T-cell (primary cell): Measurements from ENCODE around the gene PRDX2. TPM values are rescaled to one million over a fixed set of nuclear protein-coding genes. Genes with fewer than 3 reads are reported as not detected.

Source experiments
- ATAC-seq, 4 experiments: fragments of 200-7000 bp in 3 of 4; fragments of 150-1000 bp in 1 of 4; cut with Tn5 transposase; replicated peaks in 1 of 4; 1 replicate in 3 of 4; 2 replicates in 1 of 4; pipeline ENCODE4 v1.10.0; 2021; ENCODE audit warnings: moderate library complexity in 3 of 4, mild to moderate bottlenecking in 2 of 4, moderate number of reproducible peaks in 1 of 4
- CTCF ChIA-PET, 2 donors: fragments of 300-600 bp; sonication (Branson Sonifier 250); formaldehyde crosslinking; loops; one replicate each; lab custom pipeline; 2022; ENCODE audit warnings: antibody characterized with exemption in 2 of 2; lab: Charles Lee
- POLR2A ChIA-PET, 2 donors: fragments of 300-600 bp; sonication (Branson Sonifier 250); formaldehyde crosslinking; loops; one replicate each; lab custom pipeline; 2022; ENCODE audit warnings: antibody characterized with exemption in 2 of 2; lab: Charles Lee
- DNase-seq, 35 experiments: peaks; one replicate each; pipeline versions ENCODE4 v3.0.0 to v3.0.0-alpha.2; 2013 to 2023
- H3K27ac ChIP-seq: one replicate; pipeline ENCODE4 v1.5.1; 2013; ENCODE audit warnings: low read length
- H3K27me3 ChIP-seq, 2 experiments: replicated peaks in 1 of 2; 1 replicate in 1 of 2; 2 replicates in 1 of 2; pipeline versions ENCODE4 v1.6.1 to v1.7.0; 2013; ENCODE audit warnings: low read length in 1 of 2, mixed read lengths in 1 of 2; ENCODE audit not compliant: control insufficient read depth in 2 of 2, insufficient read depth in 2 of 2; ENCODE audit errors: extremely low read depth in 1 of 2
- H3K36me3 ChIP-seq, 2 donors: 1 replicate in 1 of 2; 2 replicates in 1 of 2; pipeline versions ENCODE4 v1.6.1 to v1.7.0; 2013; ENCODE audit warnings: low read length in 1 of 2; ENCODE audit not compliant: control insufficient read depth in 2 of 2, insufficient read depth in 1 of 2; ENCODE audit errors: extremely low read depth in 1 of 2
- H3K4me1 ChIP-seq, 2 experiments: 1 replicate in 1 of 2; 2 replicates in 1 of 2; pipeline versions ENCODE4 v1.6.1 to v1.7.0; 2013; ENCODE audit warnings: low read length in 2 of 2, mixed read lengths in 1 of 2; ENCODE audit not compliant: insufficient read depth in 2 of 2, control insufficient read depth in 1 of 2; ENCODE audit errors: extremely low read depth in 1 of 2
- H3K4me3 ChIP-seq, 2 donors: 1 replicate in 1 of 2; 2 replicates in 1 of 2; pipeline versions ENCODE4 v1.5.1 to v1.7.0; 2013; ENCODE audit warnings: mild to moderate bottlenecking in 2 of 2, low read length in 1 of 2, moderate library complexity in 1 of 2; ENCODE audit not compliant: control insufficient read depth in 1 of 2; ENCODE audit errors: extremely low read depth in 1 of 2
- H3K9me3 ChIP-seq: 2 replicates; pipeline ENCODE4 v1.7.0; 2013
- H3K27ac Mint-ChIP-seq, 2 donors: one replicate each; pipeline ENCODE4 v1.8.0; 2020 to 2021; ENCODE audit warnings: mild to moderate bottlenecking in 2 of 2, mixed read lengths in 2 of 2
- H3K27me3 Mint-ChIP-seq, 2 donors: one replicate each; pipeline ENCODE4 v1.8.0; 2021 to 2022; ENCODE audit warnings: mixed read lengths in 2 of 2
- H3K36me3 Mint-ChIP-seq: one replicate; pipeline ENCODE4 v1.8.0; 2021; ENCODE audit warnings: mixed read lengths
- H3K4me1 Mint-ChIP-seq, 3 donors: one replicate each; pipeline ENCODE4 v1.8.0; 2020 to 2022; ENCODE audit warnings: mixed read lengths in 3 of 3, mild to moderate bottlenecking in 1 of 3
- H3K4me3 Mint-ChIP-seq, 3 donors: one replicate each; pipeline ENCODE4 v1.8.0; 2020 to 2022; ENCODE audit warnings: mild to moderate bottlenecking in 3 of 3, mixed read lengths in 3 of 3, moderate library complexity in 3 of 3
- H3K9me3 Mint-ChIP-seq, 3 donors: one replicate each; pipeline ENCODE4 v1.8.0; 2020 to 2022; ENCODE audit warnings: mixed read lengths in 3 of 3
- WGBS: methylation state at CpG from one replicate; pipeline ENCODE4 v1.1.5; 2013; ENCODE audit warnings: missing lambda C conversion rate; ENCODE audit not compliant: insufficient coverage; 5-methylcytosine and 5-hydroxymethylcytosine counted together
- total RNA-seq, 35 experiments: library from RNA in 6 of 35; stranded (reverse) in 6 of 35; fragments of 120-200 nt in 1 of 35; gene quantifications; one replicate each; pipeline versions ENCODE4 v1.2.1 to v1.2.4 and lab custom pipeline; 2013 to 2026

PRDX2 gene
- total RNA-seq, 5 donors from 2014 or later (not counting 1 experiment from before 2014, with no cell fraction given) = 94.5 to 150 (median 134) TPM

DNA sequence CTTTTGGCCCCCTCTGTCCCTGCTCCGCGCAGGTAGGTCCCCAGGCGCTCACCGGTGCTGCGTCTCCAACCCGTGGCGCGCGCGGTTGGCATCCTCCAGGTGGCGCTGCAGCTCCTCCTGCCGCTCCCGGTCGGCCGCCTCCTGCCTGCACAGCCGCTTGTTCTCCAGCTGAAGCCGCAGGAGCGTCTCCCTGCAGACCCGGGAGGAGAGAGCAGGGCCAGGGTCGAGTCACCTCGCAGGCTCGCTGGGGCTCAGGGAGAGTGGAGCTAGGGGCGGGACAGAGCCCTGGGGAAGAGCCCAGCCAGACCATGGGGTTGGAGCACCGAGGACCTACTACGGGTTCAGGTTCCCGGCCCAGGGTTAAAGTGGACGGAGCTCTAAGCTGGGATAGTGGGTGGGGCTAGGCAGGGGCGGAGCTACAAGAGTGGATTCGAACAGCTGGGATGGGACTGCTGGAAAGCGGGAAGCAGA is 35.5 kb downstream of the PRDX2 start:
- peaks cover 0 to 7% of the 10 kb centered on the region in 2 donors for H3K36me3 ChIP-seq
- H3K4me3 ChIP-seq = no peak overlapping the region
- WGBS = 7% methylated on average over 30 of the region's 30 CpGs
- no peak overlapping the region for H3K27ac ChIP-seq
- Mint-ChIP-seq H3K36me3 (peaks cover 12% of the 10 kb centered on the region), H3K4me3 (no peak overlapping the region), H3K27me3 (no peaks in the 10 kb centered on the region), H3K27ac (no peak overlapping the region), H3K4me1 (peaks cover 3 to 6% (median 5%) of the 10 kb centered on the region in 3 donors), H3K9me3 (no peaks in the 10 kb centered on the region)
- peaks cover 0 to 20% of the 10 kb centered on the region in 2 experiments for H3K4me1 ChIP-seq
- POLR2A ChIA-PET = interaction anchor here (0.6 to 1.0 kb wide), 2 partner anchors 30 to 55 kb away, joined by 3 read pairs; no protein-coding TSS in a partner anchor
- peaks cover 0 to 8% of the 10 kb centered on the region in 2 experiments for H3K27me3 ChIP-seq
- DNase-seq = peak in 32 of 35 experiments; percentile 48 to 89 (median 76)
- ATAC-seq = peak; percentile 61 to 80 (median 74)
- CTCF ChIA-PET = interaction anchor here (0.5 to 4.7 kb wide), 9 partner anchors 10 to 128 kb away, joined by 3 to 48 read pairs (median 6); partner anchors contain the start of gene JUNB (in 1 of the 2)
- no peaks in the 10 kb centered on the region for H3K9me3 ChIP-seq

DNA sequence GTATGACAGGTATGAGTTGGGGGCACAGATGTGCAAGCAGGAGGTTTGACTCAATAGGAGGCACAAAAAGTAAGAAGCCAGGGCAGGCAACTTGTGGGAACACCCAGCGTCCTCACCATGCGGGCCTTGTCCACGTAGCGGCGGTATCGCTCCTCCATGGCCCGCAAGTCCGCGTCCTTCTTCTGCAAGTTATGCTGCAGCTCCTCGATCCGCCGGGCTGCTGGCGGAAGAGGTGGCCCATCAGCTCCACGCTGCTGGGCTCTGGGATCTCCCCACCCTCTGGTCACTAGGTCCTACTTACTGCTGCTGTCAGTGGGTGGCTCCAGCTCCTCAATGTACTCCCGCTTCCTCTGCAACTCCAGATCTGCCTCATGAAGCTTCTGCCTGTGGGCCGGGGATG is 36.9 kb downstream of the PRDX2 start:
- 96% methylated on average over 16 of the region's 16 CpGs for WGBS
- DNase-seq (no peak), ATAC-seq (no peak)
- H3K36me3 ChIP-seq = peaks cover 0 to 7% of the 10 kb centered on the region in 2 donors
- Mint-ChIP-seq H3K9me3 (no peaks in the 10 kb centered on the region), H3K4me3 (no peak overlapping the region), H3K27ac (no peak overlapping the region), H3K36me3 (peaks cover 12% of the 10 kb centered on the region), H3K4me1 (peaks cover 5 to 6% (median 6%) of the 10 kb centered on the region in 3 donors), H3K27me3 (no peaks in the 10 kb centered on the region)
- POLR2A ChIA-PET = interaction anchor here in 1 of 2 donors (0.6 kb wide), 2 partner anchors 30 to 400 kb away, joined by 3 to 9 read pairs; no protein-coding TSS in a partner anchor
- H3K27ac ChIP-seq = no peak overlapping the region
- CTCF ChIA-PET = interaction anchor here (0.6 to 4.7 kb wide), 4 partner anchors 32 to 1776 kb away, joined by 3 to 48 read pairs (median 18); no protein-coding TSS in a partner anchor
- no peak overlapping the region for H3K4me3 ChIP-seq
- peaks cover 0 to 16% of the 10 kb centered on the region in 2 experiments for H3K4me1 ChIP-seq
- no peaks in the 10 kb centered on the region for H3K9me3 ChIP-seq
- H3K27me3 ChIP-seq = peaks cover 0 to 8% of the 10 kb centered on the region in 2 experiments

DNA sequence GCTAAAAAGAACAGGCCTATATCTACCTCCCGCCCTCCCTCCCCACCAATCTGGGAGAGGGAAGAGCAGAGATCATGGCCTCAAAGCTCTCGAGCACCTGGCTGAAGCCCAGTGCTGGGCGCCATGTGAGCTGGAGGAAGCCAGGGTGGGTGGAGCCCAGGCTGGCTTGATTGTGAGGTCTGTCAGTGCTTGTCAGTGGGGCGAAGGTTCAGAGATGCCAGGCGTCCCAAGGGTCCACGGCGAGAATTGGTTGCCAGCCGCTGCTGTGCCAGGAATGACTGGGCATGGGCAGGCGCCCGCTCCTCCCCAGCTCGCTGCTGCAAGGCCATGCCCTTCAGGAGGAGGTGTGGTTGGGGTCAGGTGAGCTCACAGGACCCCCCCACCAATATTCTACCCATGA is 38.5 kb downstream of the PRDX2 start:
- peaks cover 0 to 7% of the 10 kb centered on the region in 2 donors for H3K36me3 ChIP-seq
- ATAC-seq = no peak
- no peak overlapping the region for H3K27ac Mint-ChIP-seq
- H3K27me3 ChIP-seq = peaks cover 0 to 9% of the 10 kb centered on the region in 2 experiments
- ChIA-PET CTCF (interaction anchor here in 1 of 2 donors (0.7 to 1.1 kb wide), 3 partner anchors 11 to 36 kb away, joined by 3 read pairs; no protein-coding TSS in a partner anchor), POLR2A (no interaction called here)
- H3K4me3 Mint-ChIP-seq = no peak overlapping the region
- H3K9me3 Mint-ChIP-seq = no peaks in the 10 kb centered on the region
- H3K27me3 Mint-ChIP-seq = peaks cover 0 to 4% of the 10 kb centered on the region in 2 donors
- no peak for DNase-seq
- 100% methylated on average over 2 of the region's 11 CpGs for WGBS
- no peaks in the 10 kb centered on the region for H3K9me3 ChIP-seq
- H3K4me1 ChIP-seq = peaks cover 0 to 11% of the 10 kb centered on the region in 2 experiments
- H3K4me3 ChIP-seq = no peak overlapping the region
- H3K27ac ChIP-seq = no peak overlapping the region
- peaks cover 10% of the 10 kb centered on the region for H3K36me3 Mint-ChIP-seq
- H3K4me1 Mint-ChIP-seq = peaks cover 0 to 6% (median 4%) of the 10 kb centered on the region in 3 donors

DNA sequence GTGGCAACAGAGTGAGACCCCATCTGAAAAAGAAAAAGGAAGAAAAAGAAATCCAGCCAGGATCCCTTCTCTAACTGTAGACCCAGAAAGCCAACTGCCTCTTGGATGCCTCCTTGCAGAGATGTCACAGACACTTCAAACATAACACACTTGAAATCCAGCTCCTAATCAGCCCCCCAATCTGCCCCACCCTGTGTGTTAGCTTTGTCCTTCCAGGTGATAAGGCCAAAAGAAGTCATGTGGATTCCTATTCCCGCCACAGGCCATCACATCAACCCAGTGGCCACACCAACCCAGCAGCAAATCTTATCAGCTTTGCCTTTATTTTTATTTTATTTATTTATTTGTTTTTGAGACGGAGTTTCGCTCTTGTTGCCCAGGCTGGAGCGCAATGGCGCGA is 41.9 kb downstream of the PRDX2 start:
- no peak overlapping the region for H3K27ac ChIP-seq
- H3K4me1 ChIP-seq = peaks cover 0 to 9% of the 10 kb centered on the region in 2 experiments
- Mint-ChIP-seq H3K27me3 (peaks cover 8 to 16% of the 10 kb centered on the region in 2 donors), H3K9me3 (no peaks in the 10 kb centered on the region), H3K27ac (no peak overlapping the region), H3K36me3 (peaks cover under 1% of the 10 kb centered on the region), H3K4me1 (peaks cover 0 to 11% (median 8%) of the 10 kb centered on the region in 3 donors), H3K4me3 (no peak overlapping the region)
- ATAC-seq = no peak
- ChIA-PET POLR2A (interaction anchor here in 1 of 2 donors (0.6 kb wide), 1 partner anchor 112 kb away, joined by 7 read pairs; no protein-coding TSS in a partner anchor), CTCF (interaction anchor here (0.7 to 3.1 kb wide), 7 partner anchors 19 to 87 kb away, joined by 3 to 18 read pairs (median 5); partner anchors contain the start of gene GET3 (in 1 of the 2))
- peaks cover 0 to 7% of the 10 kb centered on the region in 2 donors for H3K36me3 ChIP-seq
- no peak for DNase-seq
- H3K4me3 ChIP-seq = no peak overlapping the region
- WGBS = no CpG with 5 or more reads among the region's 6 CpGs
- no peaks in the 10 kb centered on the region for H3K9me3 ChIP-seq
- peaks cover 0 to 32% of the 10 kb centered on the region in 2 experiments for H3K27me3 ChIP-seq

DNA sequence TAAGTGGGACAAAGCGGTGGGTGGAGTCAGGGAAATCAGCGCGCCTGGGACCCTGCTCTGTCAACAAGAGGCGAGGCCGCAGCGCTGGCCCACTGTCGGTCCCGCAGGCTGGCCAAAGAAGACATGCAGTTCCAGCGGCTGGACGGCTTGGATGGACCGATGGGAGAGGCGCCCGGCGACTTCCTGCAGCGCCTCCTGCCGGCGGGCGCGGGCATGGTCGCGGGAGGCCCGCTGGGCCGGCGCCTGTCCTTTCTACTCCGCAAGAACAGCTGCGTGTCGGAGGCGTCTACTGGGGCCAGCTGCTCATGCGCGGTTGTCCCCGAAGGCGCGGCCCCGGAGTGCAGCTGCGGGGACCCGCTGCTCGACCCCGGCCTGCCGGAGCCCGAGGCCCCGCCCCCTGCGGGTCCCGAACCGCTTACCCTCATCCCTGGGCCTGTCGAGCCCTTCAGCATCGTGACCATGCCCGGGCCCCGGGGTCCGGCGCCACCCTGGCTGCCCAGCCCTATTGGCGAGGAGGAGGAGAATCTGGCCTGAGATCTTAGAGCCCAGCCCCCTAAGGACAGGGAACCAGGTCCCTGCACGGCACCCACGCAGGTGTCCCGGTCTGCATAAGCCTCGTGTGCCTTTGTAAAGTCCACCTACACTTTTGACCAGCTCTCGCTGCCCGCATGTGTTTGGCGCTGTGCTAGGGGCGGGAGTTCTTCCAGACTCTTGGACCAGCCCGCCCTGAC is 43.9 kb downstream of the PRDX2 start:
- CTCF ChIA-PET = interaction anchor here in 1 of 2 donors (0.6 to 1.7 kb wide), 6 partner anchors 35 to 89 kb away, joined by 3 to 6 read pairs (median 3); a partner anchor contains a TSS
- Histone ChIP-seq H3K4me3 (peak overlapping the region in 1 of 2 donors; percentile 51), H3K27me3 (peaks cover 0 to 47% of the 10 kb centered on the region in 2 experiments), H3K36me3 (no peaks in the 10 kb centered on the region), H3K4me1 (peaks cover 0 to 9% of the 10 kb centered on the region in 2 experiments), H3K27ac (no peak overlapping the region), H3K9me3 (no peaks in the 10 kb centered on the region)
- H3K4me3 Mint-ChIP-seq = peak overlapping the region in 1 of 3 donors; percentile 17
- POLR2A ChIA-PET = interaction anchor here (0.5 to 0.7 kb wide), 2 partner anchors 11 to 67 kb away, joined by 6 to 9 read pairs; no protein-coding TSS in a partner anchor
- H3K4me1 Mint-ChIP-seq = peaks cover 0 to 11% (median 8%) of the 10 kb centered on the region in 3 donors
- no peaks in the 10 kb centered on the region for H3K36me3 Mint-ChIP-seq
- no peaks in the 10 kb centered on the region for H3K9me3 Mint-ChIP-seq
- peaks cover 14 to 31% of the 10 kb centered on the region in 2 donors for H3K27me3 Mint-ChIP-seq
- ATAC-seq (peak; percentile 68 to 85 (median 75)), DNase-seq (peak in 31 of 35 experiments; percentile 15 to 76 (median 45))
- H3K27ac Mint-ChIP-seq = no peak overlapping the region
- 11% methylated on average over 58 of the region's 60 CpGs for WGBS
